H1 (cell line): ENCODE results near the gene TTC38. TPM values are rescaled to one million over a fixed set of nuclear protein-coding genes. Genes with fewer than 3 reads are reported as not detected.

ENCODE experiments used
- CTCF ChIA-PET: fragments of 300-600 bp; sonication (Branson Sonifier 250); formaldehyde crosslinking; loops from one replicate; lab custom pipeline; 2021; ENCODE audit not compliant: partially characterized antibody; lab: Charles Lee
- POLR2A ChIA-PET: fragments of 300-600 bp; sonication (Branson Sonifier 250); formaldehyde crosslinking; loops from one replicate; lab custom pipeline; 2021; ENCODE audit warnings: inconsistent platforms; ENCODE audit not compliant: partially characterized antibody; lab: Charles Lee
- DNase-seq, 2 experiments: peaks; one replicate each; pipeline versions ENCODE4 v3.0.0 to v3.0.0-alpha.2; 2010 to 2022; ENCODE audit warnings: low spot score in 2 of 2, low read depth in 1 of 2, mixed read lengths in 1 of 2
- FAIRE-seq: peaks from 2 replicates; lab custom pipeline; 2011; peaks lifted over from hg19 to GRCh38; lab: Jason Lieb, UNC
- H2AFZ ChIP-seq: 2 replicates; pipeline ENCODE4 v1.8.1; 2012; ENCODE audit warnings: low read length, inconsistent platforms
- H2AK5ac ChIP-seq: 2 replicates; pipeline ENCODE4 v1.6.1; 2013; ENCODE audit warnings: low read depth, low read length
- H2BK120ac ChIP-seq: replicated peaks from 2 replicates; pipeline ENCODE3; 2013; ENCODE audit warnings: low read depth, low read length, inconsistent platforms
- H2BK12ac ChIP-seq: 2 replicates; pipeline ENCODE4 v1.6.1; 2013; ENCODE audit warnings: low read depth, low read length
- H2BK15ac ChIP-seq: 2 replicates; pipeline ENCODE4 v1.6.1; 2013; ENCODE audit warnings: low read length
- H2BK20ac ChIP-seq: 2 replicates; pipeline ENCODE4 v1.6.1; 2013; ENCODE audit warnings: low read length
- H2BK5ac ChIP-seq: 2 replicates; pipeline ENCODE4 v1.6.1; 2013; ENCODE audit warnings: low read depth, low read length
- H3K14ac ChIP-seq: 2 replicates; pipeline ENCODE4 v1.6.1; 2013; ENCODE audit warnings: inconsistent platforms; ENCODE audit not compliant: insufficient read length
- H3K18ac ChIP-seq: 2 replicates; pipeline ENCODE4 v1.6.1; 2013; ENCODE audit warnings: low read length; ENCODE audit errors: extremely low read depth
- H3K23ac ChIP-seq: 2 replicates; pipeline ENCODE4 v1.6.1; 2013; ENCODE audit warnings: inconsistent platforms; ENCODE audit not compliant: insufficient read length
- H3K23me2 ChIP-seq: 2 replicates; pipeline ENCODE4 v1.6.1; 2013; ENCODE audit warnings: low read depth, low read length
- H3K27ac ChIP-seq: 2 replicates; pipeline ENCODE4 v1.6.1; 2011; ENCODE audit warnings: low read depth, low read length, inconsistent platforms
- H3K27me3 ChIP-seq, 4 experiments: replicated peaks in 1 of 4; 1 replicate in 1 of 4; 2 replicates in 3 of 4; pipeline versions ENCODE4 v1.6.1 to v1.8.1; 2011 to 2013; ENCODE audit warnings: low read length in 3 of 4, mild to moderate bottlenecking in 3 of 4, inconsistent platforms in 2 of 4, mixed read lengths in 2 of 4, moderate library complexity in 1 of 4; ENCODE audit not compliant: control insufficient read depth in 3 of 4, insufficient read depth in 3 of 4; ENCODE audit errors: extremely low read depth in 1 of 4
- H3K36me3 ChIP-seq, 4 experiments: 2 replicates each; pipeline versions ENCODE4 v1.6.1 to v1.8.1; 2011 to 2013; ENCODE audit warnings: mild to moderate bottlenecking in 4 of 4, low read length in 3 of 4, moderate library complexity in 2 of 4, control low read depth in 1 of 4, inconsistent platforms in 1 of 4; ENCODE audit not compliant: insufficient read depth in 4 of 4, control insufficient read depth in 2 of 4
- H3K4ac ChIP-seq: replicated peaks from 2 replicates; pipeline ENCODE3; 2013; ENCODE audit warnings: low read length, low read depth, mixed read lengths, inconsistent platforms; ENCODE audit not compliant: insufficient read length
- H3K4me1 ChIP-seq, 4 experiments: replicated peaks in 1 of 4; 1 replicate in 1 of 4; 2 replicates in 3 of 4; pipeline versions ENCODE4 v1.6.1 to v1.8.1; 2011 to 2013; ENCODE audit warnings: low read length in 3 of 4, inconsistent platforms in 2 of 4, mixed read lengths in 1 of 4; ENCODE audit not compliant: insufficient read depth in 4 of 4, control insufficient read depth in 3 of 4
- H3K4me2 ChIP-seq, 2 experiments: 2 replicates each; pipeline versions ENCODE4 v1.6.1 to v1.8.1; 2011 to 2013; ENCODE audit warnings: low read depth in 2 of 2, low read length in 2 of 2, control low read depth in 1 of 2, inconsistent platforms in 1 of 2, mild to moderate bottlenecking in 1 of 2; ENCODE audit not compliant: insufficient read depth in 1 of 2
- H3K4me3 ChIP-seq, 4 experiments: fragments of 200-600, 300-600 bp in 1 of 4; sonication (generic), shearing (Covaris generic), sonication (Bioruptor Twin) in 1 of 4; 2 replicates each; pipeline versions ENCODE4 v1.5.1 to v1.8.1; 2011 to 2016; ENCODE audit warnings: low read length in 4 of 4, low read depth in 3 of 4, control low read depth in 2 of 4, inconsistent platforms in 2 of 4, mild to moderate bottlenecking in 2 of 4, mixed read lengths in 1 of 4, moderate library complexity in 1 of 4; ENCODE audit not compliant: insufficient read depth in 2 of 4; ENCODE audit errors: extremely low read depth in 1 of 4
- H3K56ac ChIP-seq: replicated peaks from 2 replicates; pipeline ENCODE3; 2013; ENCODE audit warnings: low read depth, mild to moderate bottlenecking, mixed read lengths, low read length, inconsistent platforms; ENCODE audit not compliant: insufficient read length
- H3K79me1 ChIP-seq: 2 replicates; pipeline ENCODE4 v1.6.1; 2013; ENCODE audit warnings: low read depth, low read length, control low read depth
- H3K79me2 ChIP-seq, 2 experiments: 2 replicates each; pipeline versions ENCODE4 v1.6.1 to v1.8.1; 2012 to 2013; ENCODE audit warnings: low read length in 2 of 2, mild to moderate bottlenecking in 2 of 2, inconsistent platforms in 1 of 2; ENCODE audit not compliant: insufficient read depth in 2 of 2, control insufficient read depth in 1 of 2
- H3K9ac ChIP-seq, 4 experiments: replicated peaks in 1 of 4; 1 replicate in 1 of 4; 2 replicates in 3 of 4; pipeline versions ENCODE4 v1.6.1 to v1.8.1; 2011 to 2013; ENCODE audit warnings: low read depth in 3 of 4, low read length in 3 of 4, control low read depth in 2 of 4, mild to moderate bottlenecking in 2 of 4, moderate library complexity in 2 of 4, inconsistent platforms in 1 of 4; ENCODE audit errors: extremely low read depth in 1 of 4
- H3K9me3 ChIP-seq, 2 experiments: 2 replicates each; pipeline versions ENCODE4 v1.6.1 to v1.8.1; 2012 to 2013; ENCODE audit warnings: mild to moderate bottlenecking in 2 of 2, moderate library complexity in 2 of 2, control low read depth in 1 of 2, inconsistent platforms in 1 of 2, low read depth in 1 of 2, low read length in 1 of 2, mixed read lengths in 1 of 2; ENCODE audit not compliant: insufficient read depth in 2 of 2
- H4K20me1 ChIP-seq, 2 experiments: replicated peaks in 1 of 2; 2 replicates each; pipeline versions ENCODE3 to v1.8.1; 2011 to 2013; ENCODE audit warnings: inconsistent platforms in 2 of 2, low read length in 2 of 2, mild to moderate bottlenecking in 1 of 2; ENCODE audit not compliant: insufficient read depth in 2 of 2, control insufficient read depth in 1 of 2
- H4K5ac ChIP-seq: 2 replicates; pipeline ENCODE4 v1.6.1; 2013; ENCODE audit warnings: low read length, low read depth, mixed read lengths, inconsistent platforms; ENCODE audit not compliant: insufficient read length
- H4K8ac ChIP-seq: 2 replicates; pipeline ENCODE4 v1.8.0; 2013; ENCODE audit warnings: mild to moderate bottlenecking, moderate library complexity, low read length, inconsistent platforms; ENCODE audit not compliant: insufficient read depth; ENCODE audit errors: extremely low read depth
- H4K91ac ChIP-seq: replicated peaks from 2 replicates; pipeline ENCODE3; 2013; ENCODE audit warnings: low read length, mixed read lengths, inconsistent platforms; ENCODE audit not compliant: insufficient read length
- CTBP2 ChIP-seq: IDR thresholded peaks from 2 replicates; pipeline ENCODE4 v1.7.0; 2011; ENCODE audit warnings: borderline replicate concordance, mild to moderate bottlenecking, moderate library complexity, mixed read lengths, low read length; ENCODE audit not compliant: insufficient read depth, insufficient read length
- EGR1 ChIP-seq: IDR thresholded peaks from 2 replicates; pipeline ENCODE4 v1.6.1; 2011; ENCODE audit warnings: low read depth, low read length, borderline replicate concordance
- JUND ChIP-seq: IDR thresholded peaks from 2 replicates; pipeline ENCODE4 v1.6.1; 2011; ENCODE audit warnings: mild to moderate bottlenecking, improper control_type of control experiment, low read length
- MAFK ChIP-seq: IDR thresholded peaks from 2 replicates; pipeline ENCODE4 v1.6.1; 2012; ENCODE audit warnings: low read depth, mild to moderate bottlenecking, improper control_type of control experiment, low read length
- POLR2AphosphoS5 ChIP-seq: IDR thresholded peaks from 2 replicates; pipeline ENCODE4 v1.6.1; 2011; ENCODE audit warnings: low read depth, low read length
- TEAD4 ChIP-seq: IDR thresholded peaks from 2 replicates; pipeline ENCODE4 v1.6.1; 2012; ENCODE audit warnings: low read depth, low read length, inconsistent platforms, mixed read lengths
- ZNF274 ChIP-seq: IDR thresholded peaks from 2 replicates; pipeline ENCODE4 v1.7.0; 2012; ENCODE audit warnings: low read length, borderline replicate concordance; ENCODE audit errors: extremely low read depth
- WGBS, 2 experiments: shearing (Covaris generic) in 1 of 2; methylation state at CpG; one replicate each; pipeline versions ENCODE4 v1.1.6 to v1.1.7; 2013 to 2015; ENCODE audit warnings: low lambda C conversion rate in 2 of 2, mixed read lengths in 2 of 2, inconsistent platforms in 1 of 2, low coverage in 1 of 2, missing lambda C conversion rate in 1 of 2; ENCODE audit not compliant: insufficient replicate concordance in 2 of 2, insufficient coverage in 1 of 2, insufficient read length in 1 of 2; ENCODE audit errors: extremely low coverage in 1 of 2, missing lambda C conversion rate in 1 of 2; 5-methylcytosine and 5-hydroxymethylcytosine counted together
- polyA plus RNA-seq, 7 experiments: library from polyadenylated mRNA; depleted of rRNA in 3 of 7; stranded (reverse) in 5 of 7; unstranded in 2 of 7; fragments of >200 nt in 5 of 7; fragments of 200-250 nt in 2 of 7; gene quantifications; 1 replicate in 5 of 7; 2 replicates in 1 of 7; 4 replicates in 1 of 7; pipeline versions ENCODE4 v1.2.1 to v1.2.3, GENCODE V29; 2011 to 2013; ENCODE audit warnings: missing spikeins in 2 of 7, mixed read lengths in 2 of 7
- total RNA-seq: library from RNA; stranded (reverse); fragmentation: NEBNext Ultra II Directional; extraction: Animal tissue kit (Norgen Biotek cat#: 25700); gene quantifications from 2 replicates; pipeline ENCODE4 v1.2.1, GENCODE V29; 2021

TTC38 gene
- total and polyA plus RNA-seq, 2 of the 8 experiments (the other 6 are each of a cell fraction or from before 2014, with no cell fraction given): 25.3 to 34.8 TPM

GRCh38 chr22:46292173-46292572 is 24.4 kb downstream of the TTC38 start:
- DNase-seq: no peak
- Histone ChIP-seq H4K91ac (no peak overlapping the region), H4K5ac (no peak overlapping the region)
- TF ChIP-seq JUND (no peak), EGR1 (no peak), MAFK (no peak), CTBP2 (no peak), ZNF274 (no peak), POLR2AphosphoS5 (no peak), TEAD4 (no peak)
- TF ChIP-seq, all 59 proteins: peak for 0
- no peak overlapping the region for H4K8ac ChIP-seq
- H3K14ac ChIP-seq: no peak overlapping the region
- H3K18ac ChIP-seq: no peak overlapping the region
- H3K4me3 ChIP-seq: no peak overlapping the region
- no peak overlapping the region for H3K9ac ChIP-seq
- H3K4me1 ChIP-seq: peaks cover 0 to 7% (median 3%) of the 10 kb centered on the region in 4 experiments; a peak in 3 of 7 replicates
- no peak overlapping the region for H2BK20ac ChIP-seq
- no peaks in the 10 kb centered on the region for H4K20me1 ChIP-seq
- H2BK15ac ChIP-seq: no peak overlapping the region
- H3K4me2 ChIP-seq: no peak overlapping the region
- no peak overlapping the region for H3K23ac ChIP-seq
- H2BK120ac ChIP-seq: no peak overlapping the region
- FAIRE-seq: no peak
- H2BK5ac ChIP-seq: no peak overlapping the region
- H3K79me1 ChIP-seq: no peaks in the 10 kb centered on the region; the same call in 1 of the 2 replicates
- H3K27me3 ChIP-seq: no peaks in the 10 kb centered on the region
- WGBS, 2 experiments: 80% methylated on average over 3 of the region's 3 CpGs; no CpG with 5 or more reads in 1 of the 2 experiments
- H3K4ac ChIP-seq: no peak overlapping the region
- no peak overlapping the region for H3K56ac ChIP-seq
- no peaks in the 10 kb centered on the region for H3K9me3 ChIP-seq
- H3K23me2 ChIP-seq: peaks cover 9% of the 10 kb centered on the region; the same call in 1 of the 2 replicates
- H2BK12ac ChIP-seq: no peak overlapping the region
- POLR2A ChIA-PET: no interaction called here
- H3K27ac ChIP-seq: no peak overlapping the region
- CTCF ChIA-PET: no interaction called here
- no peak overlapping the region for H2AFZ ChIP-seq
- H2AK5ac ChIP-seq: no peak overlapping the region
- H3K36me3 ChIP-seq: no peaks in the 10 kb centered on the region
- H3K79me2 ChIP-seq: no peaks in the 10 kb centered on the region
